Measurements from ENCODE around the gene SLCO3A1.

Gene SLCO3A1

DNA sequence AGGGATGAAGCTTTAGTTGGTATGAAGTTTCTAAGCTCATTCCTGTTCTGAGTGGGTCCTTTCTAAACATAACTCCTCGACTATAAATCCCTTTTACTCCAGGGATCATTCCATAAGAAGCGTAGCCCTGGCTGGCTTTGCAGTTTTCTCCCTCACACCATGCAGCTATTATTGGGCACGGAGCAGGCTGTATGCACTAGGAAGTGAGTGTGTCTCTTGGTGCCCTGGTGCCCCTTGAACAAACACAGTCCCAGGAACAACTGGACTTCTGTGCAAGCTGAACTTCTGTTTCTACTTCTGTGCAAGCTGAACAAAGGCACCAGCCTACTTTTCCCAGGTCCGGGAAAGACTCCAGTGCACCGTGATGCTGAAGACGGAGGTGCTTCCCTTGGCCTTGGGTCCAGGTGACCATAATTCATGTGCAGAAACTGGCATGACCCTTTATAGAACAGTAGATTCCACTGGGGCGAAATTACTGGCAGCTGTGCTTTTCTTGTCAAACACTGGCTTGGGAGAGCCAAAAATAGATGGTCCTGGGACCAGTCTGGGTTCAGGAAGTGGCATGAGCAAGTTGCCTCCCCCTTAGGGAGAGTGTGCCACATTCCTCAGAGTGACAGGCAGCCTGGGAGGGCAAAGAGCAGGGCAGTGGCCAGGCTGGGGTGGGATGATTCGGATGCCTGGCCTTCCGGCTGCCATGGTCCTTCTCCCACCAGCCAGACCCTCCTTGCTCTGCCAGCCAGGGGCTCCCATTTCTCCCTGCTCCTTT is 127.2 kb downstream of the SLCO3A1 start:
- no peak for TF ChIP-seq CTCF (conservative IDR thresholded peaks at IDR 0.05; ENCODE audit: low read length)
- no peaks in the 10 kb centered on the region for H3K4me1 ChIP-seq (ENCODE audit: insufficient read depth, low read length, poor library complexity, severe bottlenecking)
- H3K9me2 ChIP-seq (replicated peaks; ENCODE audit: low read depth, low read length): no peaks in the 10 kb centered on the region
- no peaks in the 10 kb centered on the region for H3F3A ChIP-seq (ENCODE audit: low read depth)
- H3K79me2 ChIP-seq (ENCODE audit: insufficient read depth, low read length): no peaks in the 10 kb centered on the region
- H3K4me3 ChIP-seq (ENCODE audit: low read length, poor library complexity, severe bottlenecking): no peak overlapping the region
- H4K20me1 ChIP-seq (ENCODE audit: insufficient read depth, low read length, poor library complexity, severe bottlenecking): no peaks in the 10 kb centered on the region
- H3K9me3 ChIP-seq (ENCODE audit: insufficient read depth, low read depth, low read length): no peaks in the 10 kb centered on the region
- no peak overlapping the region for H3K4me2 ChIP-seq (ENCODE audit: low read depth, low read length, poor library complexity, severe bottlenecking)
- H3K9ac ChIP-seq (ENCODE audit: low read depth, low read length, poor library complexity, severe bottlenecking): no peak overlapping the region
- H2AFZ ChIP-seq (ENCODE audit: low read length): no peak overlapping the region
- no peaks in the 10 kb centered on the region for H3K27me3 ChIP-seq (ENCODE audit: insufficient read depth, low read length, poor library complexity, severe bottlenecking)
- H3K36me3 ChIP-seq (ENCODE audit: insufficient read depth, low read length): no peaks in the 10 kb centered on the region

DNA sequence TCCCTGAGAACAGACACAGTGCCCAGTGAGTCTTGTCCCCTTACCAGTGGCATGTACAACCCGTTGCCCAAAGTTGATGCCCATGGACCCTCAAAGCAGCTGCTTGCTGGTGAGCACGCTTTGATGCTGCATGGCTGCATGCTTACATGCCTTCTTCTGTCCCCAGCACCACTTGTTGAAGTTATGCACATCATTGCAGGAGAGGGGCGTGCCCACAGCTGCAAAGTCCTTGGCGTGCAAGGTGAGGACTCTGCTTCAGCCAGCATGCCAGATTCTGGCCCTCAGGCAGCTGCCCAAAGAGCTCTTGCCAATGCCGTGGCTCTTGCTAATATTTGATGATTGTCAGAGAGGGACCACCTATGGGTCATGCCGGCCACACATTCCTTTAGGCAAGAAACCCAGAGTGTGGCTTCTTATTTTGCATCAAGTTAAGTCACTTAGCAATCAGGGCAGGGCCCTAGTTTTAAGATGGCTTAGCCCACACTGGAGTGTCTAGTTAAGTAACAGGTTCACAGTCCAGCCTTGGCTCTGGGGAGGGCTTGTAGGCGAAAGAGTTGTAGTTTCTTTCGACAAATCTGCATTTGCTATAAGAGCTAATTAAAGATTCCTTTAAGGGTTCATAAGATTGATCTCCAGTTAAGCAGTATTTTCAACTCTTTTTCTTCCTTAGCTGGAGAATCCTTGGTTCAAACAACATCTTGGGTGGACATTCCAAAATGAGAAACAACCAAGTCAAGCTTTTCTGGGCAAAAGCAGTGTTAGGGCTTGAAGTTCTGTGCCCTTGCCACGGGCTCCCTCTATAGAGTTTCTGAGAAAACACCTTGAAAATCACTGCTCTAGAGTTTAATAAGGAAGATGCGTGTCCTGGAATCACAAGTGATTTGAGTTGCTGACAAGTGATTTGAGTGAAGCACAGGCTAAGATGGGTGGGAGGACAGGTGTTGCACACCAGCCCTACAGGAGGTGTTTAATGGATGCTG is 128.6 kb downstream of the SLCO3A1 start:
- H3F3A ChIP-seq (ENCODE audit: low read depth): no peaks in the 10 kb centered on the region
- H3K4me2 ChIP-seq (ENCODE audit: low read depth, low read length, poor library complexity, severe bottlenecking): no peak overlapping the region
- no peaks in the 10 kb centered on the region for H4K20me1 ChIP-seq (ENCODE audit: insufficient read depth, low read length, poor library complexity, severe bottlenecking)
- no peaks in the 10 kb centered on the region for H3K79me2 ChIP-seq (ENCODE audit: insufficient read depth, low read length)
- H3K9ac ChIP-seq (ENCODE audit: low read depth, low read length, poor library complexity, severe bottlenecking): no peak overlapping the region
- no peaks in the 10 kb centered on the region for H3K27me3 ChIP-seq (ENCODE audit: insufficient read depth, low read length, poor library complexity, severe bottlenecking)
- TF ChIP-seq EZH2phosphoT487 (IDR thresholded peaks at IDR 0.05; ENCODE audit: borderline replicate concordance) (no peak), CTCF (conservative IDR thresholded peaks at IDR 0.05; ENCODE audit: low read length) (no peak)
- no peak overlapping the region for H3K4me3 ChIP-seq (ENCODE audit: low read length, poor library complexity, severe bottlenecking)
- H3K9me3 ChIP-seq (ENCODE audit: insufficient read depth, low read depth, low read length): no peaks in the 10 kb centered on the region
- no peaks in the 10 kb centered on the region for H3K4me1 ChIP-seq (ENCODE audit: insufficient read depth, low read length, poor library complexity, severe bottlenecking)
- H3K9me2 ChIP-seq (replicated peaks; ENCODE audit: low read depth, low read length): no peaks in the 10 kb centered on the region
- H3K36me3 ChIP-seq (ENCODE audit: insufficient read depth, low read length): no peaks in the 10 kb centered on the region
- H2AFZ ChIP-seq (ENCODE audit: low read length): no peak overlapping the region

DNA sequence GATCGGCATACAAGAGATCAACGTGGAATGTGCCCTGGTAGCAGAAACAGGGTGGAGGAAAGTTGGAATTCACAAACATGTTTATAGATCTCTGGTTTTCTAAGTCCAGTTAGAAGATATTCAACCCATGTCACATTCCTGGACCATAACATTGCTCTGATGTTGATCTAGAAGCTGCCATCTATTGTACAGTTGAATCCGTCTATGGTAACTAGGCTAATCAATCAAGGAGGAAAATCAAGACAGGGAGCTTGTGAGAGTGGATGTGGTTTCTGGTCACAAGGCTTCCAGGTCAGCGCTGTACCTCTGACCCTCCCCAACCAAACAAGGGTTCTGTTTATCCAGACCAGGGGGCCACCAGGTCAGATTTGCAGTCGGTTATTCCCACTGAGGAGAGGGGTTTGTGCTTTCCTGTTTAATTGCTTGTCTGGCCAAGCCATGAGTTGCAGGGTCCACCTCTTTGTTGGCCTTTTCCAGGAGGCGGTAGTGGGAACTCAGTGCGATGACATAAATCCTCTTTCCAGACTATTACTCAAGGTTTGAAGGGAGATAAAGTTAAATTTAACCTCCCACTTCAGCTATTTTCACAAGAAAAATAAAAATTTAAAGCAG is 130.3 kb downstream of the SLCO3A1 start:
- TF ChIP-seq EZH2phosphoT487 (IDR thresholded peaks at IDR 0.05; ENCODE audit: borderline replicate concordance) (no peak), CTCF (conservative IDR thresholded peaks at IDR 0.05; ENCODE audit: low read length) (no peak)
- H3K9me2 ChIP-seq (replicated peaks; ENCODE audit: low read depth, low read length): no peaks in the 10 kb centered on the region
- H3K9me3 ChIP-seq (ENCODE audit: insufficient read depth, low read depth, low read length): no peaks in the 10 kb centered on the region
- no peaks in the 10 kb centered on the region for H3K36me3 ChIP-seq (ENCODE audit: insufficient read depth, low read length)
- H3K27me3 ChIP-seq (ENCODE audit: insufficient read depth, low read length, poor library complexity, severe bottlenecking): no peaks in the 10 kb centered on the region
- H3K79me2 ChIP-seq (ENCODE audit: insufficient read depth, low read length): no peaks in the 10 kb centered on the region
- no peak overlapping the region for H3K4me3 ChIP-seq (ENCODE audit: low read length, poor library complexity, severe bottlenecking)
- H3F3A ChIP-seq (ENCODE audit: low read depth): no peaks in the 10 kb centered on the region
- H3K4me2 ChIP-seq (ENCODE audit: low read depth, low read length, poor library complexity, severe bottlenecking): no peak overlapping the region
- H3K9ac ChIP-seq (ENCODE audit: low read depth, low read length, poor library complexity, severe bottlenecking): no peak overlapping the region
- H4K20me1 ChIP-seq (ENCODE audit: insufficient read depth, low read length, poor library complexity, severe bottlenecking): no peaks in the 10 kb centered on the region
- no peaks in the 10 kb centered on the region for H3K4me1 ChIP-seq (ENCODE audit: insufficient read depth, low read length, poor library complexity, severe bottlenecking)
- no peak overlapping the region for H2AFZ ChIP-seq (ENCODE audit: low read length)

All from Loucy (cell line).